ENCODE measurements around the gene ARRDC4.

The ARRDC4 gene

DNA sequence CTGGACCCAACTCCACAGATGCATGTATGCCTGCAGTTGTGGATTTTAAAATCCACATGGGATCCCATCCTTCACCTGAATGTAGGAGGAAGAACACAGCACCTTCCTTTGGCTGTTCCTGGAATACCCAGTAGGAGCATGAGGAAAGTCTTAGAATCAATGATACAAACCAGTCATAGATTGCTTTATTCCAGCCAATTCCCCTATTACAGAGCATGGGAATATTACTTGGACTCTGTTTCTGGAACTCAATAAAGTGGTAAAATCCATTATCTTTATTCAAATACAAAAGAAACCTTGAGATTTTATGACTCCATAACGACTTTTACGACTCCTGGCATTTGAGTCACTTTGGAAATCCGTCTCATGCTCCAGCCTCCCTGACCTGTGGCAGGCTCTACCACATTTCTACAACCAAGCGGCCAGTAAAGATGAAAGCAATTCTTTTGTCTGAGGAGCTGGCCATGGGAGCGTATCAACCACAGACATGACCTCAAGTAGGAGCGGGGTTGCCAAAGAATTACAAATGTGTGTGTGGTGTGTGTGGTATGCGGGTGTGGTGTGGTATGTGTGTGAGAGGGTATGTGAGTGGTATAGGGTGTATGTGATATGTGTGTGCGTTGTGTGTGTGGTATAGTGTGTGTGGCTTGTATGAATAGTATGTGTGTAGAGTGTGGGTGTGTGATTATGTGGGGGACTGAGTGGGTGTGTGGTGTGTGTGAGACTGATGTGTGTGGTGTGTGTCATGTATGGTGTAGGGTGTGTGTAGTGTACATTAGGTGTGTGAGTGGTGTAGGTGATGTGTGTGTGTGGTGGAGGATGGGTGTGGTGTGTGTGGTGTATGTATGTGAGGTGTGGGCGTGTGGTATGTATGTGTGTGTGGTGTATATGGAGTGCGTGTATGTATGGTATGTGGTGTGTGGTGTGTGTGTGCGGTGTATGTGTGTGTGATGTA lies 40.0 kb downstream of the ARRDC4 start:
- no peak for DNase-seq

- no peak for DNase-seq
Observed at GRCh38 chr15:98001663-98002194, 41.2 kb downstream of the ARRDC4 start.

DNA sequence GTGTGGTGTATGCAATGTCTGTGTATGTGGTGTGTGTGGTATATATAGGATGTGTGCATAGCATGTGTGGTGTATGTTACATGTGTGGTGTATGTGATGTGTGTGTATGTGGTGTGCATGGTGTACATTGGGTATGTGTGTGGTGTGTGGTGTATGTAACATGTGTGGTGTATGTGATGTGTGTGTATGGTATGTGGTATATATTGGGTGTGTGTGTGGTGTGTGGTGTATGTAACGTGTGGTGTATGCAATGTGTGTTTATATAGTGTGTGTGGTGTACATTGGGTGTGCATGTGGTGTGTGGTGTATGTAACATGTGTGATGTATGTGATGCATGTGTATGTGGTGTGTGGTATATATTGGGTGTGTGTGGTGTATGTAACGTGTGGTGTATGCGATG lies 41.9 kb downstream of the ARRDC4 start:
- no peak for DNase-seq

- DNase-seq, result no peak
Observed at GRCh38 chr15:98002866-98003265, 42.4 kb downstream of the ARRDC4 start.

DNA sequence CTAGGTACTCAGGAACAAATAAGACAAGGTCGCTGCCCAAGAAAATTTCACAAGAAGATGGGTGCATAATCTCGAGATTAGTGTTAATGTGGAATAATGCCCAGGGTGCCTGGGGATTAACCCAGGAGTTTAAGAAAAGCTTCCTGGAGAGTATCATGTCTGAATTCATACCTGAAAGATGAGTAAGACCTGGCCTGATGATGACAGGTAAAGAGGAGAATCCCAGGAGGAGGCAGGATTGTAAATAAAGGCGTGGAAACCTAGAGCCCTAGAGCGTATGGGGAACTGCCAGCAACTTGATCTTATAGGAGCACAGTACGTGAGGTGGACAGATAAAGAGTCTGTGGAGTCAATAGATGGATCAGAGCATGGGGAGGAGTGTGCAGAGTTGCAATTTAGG lies 43.0 kb downstream of the ARRDC4 start:
- no peak for DNase-seq

DNA sequence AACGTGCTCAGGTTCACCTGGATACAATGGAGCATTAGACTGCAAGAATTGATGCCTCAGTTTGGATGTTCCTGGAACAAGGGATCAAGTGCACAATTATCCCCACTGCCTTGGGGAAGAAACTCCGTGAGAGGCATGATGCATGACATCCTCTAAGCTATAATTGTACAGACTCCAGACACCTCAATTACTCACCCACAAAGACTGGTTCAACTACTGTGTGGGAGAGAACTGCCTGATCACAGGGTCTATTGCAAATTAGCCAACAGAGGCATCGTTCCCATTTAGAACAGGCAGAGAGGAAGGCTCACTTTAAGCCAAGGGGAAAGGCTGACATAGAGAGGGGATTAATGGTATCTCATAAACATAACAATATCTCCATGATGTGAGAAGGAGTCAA lies 43.5 kb downstream of the ARRDC4 start:
- no peak for DNase-seq

GRCh38 chr15:98005659-98006058 lies 45.2 kb downstream of the ARRDC4 start:
- DNase-seq, result no peak

- no peak for DNase-seq
Observed at GRCh38 chr15:98009169-98009568, 48.7 kb downstream of the ARRDC4 start.

- DNase-seq, result no peak
Observed at GRCh38 chr15:98009971-98010370, 49.5 kb downstream of the ARRDC4 start.

DNA sequence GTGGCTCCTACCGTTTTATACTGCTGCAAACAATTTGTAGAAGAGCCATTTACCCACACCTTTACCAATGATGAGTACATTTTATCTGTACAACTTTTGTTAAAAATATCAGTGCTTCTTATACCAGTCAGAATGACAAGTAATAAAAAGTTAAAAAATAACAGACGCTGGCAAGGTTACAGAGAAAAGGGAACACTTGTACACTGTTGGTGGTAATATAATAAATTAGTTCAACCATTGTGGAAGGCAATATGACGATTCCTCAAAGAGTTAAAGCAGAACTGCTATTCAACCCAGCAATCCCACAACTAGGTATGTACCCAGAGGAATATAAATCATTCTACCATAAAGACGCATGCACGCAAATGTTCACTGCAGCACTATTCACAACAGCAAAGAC lies 51.9 kb downstream of the ARRDC4 start:
- DNase-seq, result no peak

DNA sequence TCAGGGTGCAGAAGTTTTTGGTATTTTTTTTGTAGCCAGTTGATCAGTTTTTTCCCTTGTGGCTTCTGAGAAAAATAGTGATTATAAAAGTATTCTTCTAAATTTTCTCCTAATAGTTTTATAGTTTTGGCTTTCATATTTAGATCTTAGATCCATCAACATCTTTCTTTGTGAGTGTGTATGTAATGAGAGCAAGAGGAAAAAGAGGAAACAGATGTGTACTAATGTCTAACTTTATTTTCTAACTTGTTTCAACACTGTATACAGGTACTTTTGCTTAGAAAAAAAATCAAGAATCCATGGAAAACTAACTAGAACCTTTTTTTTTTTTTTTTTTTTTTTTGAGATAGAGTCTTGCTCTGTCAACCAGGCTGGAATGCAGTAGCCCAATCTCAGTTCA lies 53.1 kb downstream of the ARRDC4 start:
- no peak for DNase-seq

DNA sequence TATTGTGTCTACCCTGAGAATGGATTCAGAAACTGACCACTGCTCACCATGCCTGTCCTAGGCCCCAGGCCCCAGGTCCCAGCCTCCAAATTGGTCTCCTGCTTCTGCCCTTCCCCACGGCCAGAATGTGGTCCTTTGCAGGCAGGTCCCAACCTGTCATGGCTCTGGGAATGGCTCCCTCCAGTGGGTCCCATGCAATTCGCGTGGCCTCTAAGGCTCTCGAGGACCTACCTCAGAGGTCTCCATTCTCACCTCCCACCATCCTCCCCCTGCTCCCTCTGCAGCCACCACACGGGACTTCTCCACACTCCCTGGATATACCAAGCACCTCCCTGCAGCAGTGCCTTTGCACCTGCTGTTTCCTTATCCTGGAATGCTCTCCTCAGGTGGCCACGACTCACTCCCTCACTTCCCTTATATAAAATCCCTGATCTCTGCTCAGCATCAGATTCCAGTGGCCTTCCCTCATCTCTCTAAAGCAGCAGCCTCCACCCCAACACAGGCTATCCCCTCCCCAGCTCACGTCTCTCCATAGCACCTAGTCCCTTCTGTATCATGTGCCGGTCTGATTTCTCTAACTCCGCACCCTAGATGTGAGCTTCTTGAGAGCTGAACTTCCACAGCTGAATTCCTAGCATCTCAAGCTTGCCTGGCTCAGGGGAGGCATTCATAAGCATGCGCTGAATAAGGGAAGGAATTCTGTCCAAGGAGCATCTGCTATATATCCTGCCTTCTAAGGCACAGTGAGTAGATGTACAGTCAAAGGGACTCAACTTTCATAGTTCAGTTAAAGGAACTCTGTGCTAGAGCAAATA lies 56.9 kb downstream of the ARRDC4 start:
- no peak for DNase-seq

- DNase-seq, result no peak
Observed at GRCh38 chr15:98018761-98019351, 58.4 kb downstream of the ARRDC4 start.

Data from T-helper 1 cell (primary cell).